Right cardiac atrium (tissue), 5 donors: ENCODE results near the gene ERF. TPM values are rescaled to one million over a fixed set of nuclear protein-coding genes. Genes with fewer than 3 reads are reported as not detected.
A peak's percentile ranks its signal among the peaks of the same experiment; 100 is the strongest.

Experiments used
- ATAC-seq, 2 donors: fragments of 200-7000 bp; cut with Tn5 transposase; one replicate each; pipeline versions ENCODE4 v1.8.0 to v1.9.1; 2020; ENCODE audit warnings: moderate library complexity in 2 of 2, mild to moderate bottlenecking in 1 of 2
- DNase-seq, 3 donors: peaks; one replicate each; pipeline ENCODE4 v3.0.0-alpha.2; 2020
- H3K27ac ChIP-seq: one replicate; pipeline ENCODE4 v1.5.1; 2013; ENCODE audit warnings: mild to moderate bottlenecking, low read length, control low read depth, moderate library complexity
- H3K27me3 ChIP-seq: one replicate; pipeline ENCODE4 v1.6.1; 2013; ENCODE audit not compliant: control insufficient read depth, insufficient read depth
- H3K4me1 ChIP-seq: one replicate; pipeline ENCODE4 v1.6.1; 2013; ENCODE audit warnings: low read length; ENCODE audit not compliant: control insufficient read depth, insufficient read depth
- H3K4me3 ChIP-seq: one replicate; pipeline ENCODE4 v1.5.1; 2013; ENCODE audit warnings: low read length, control low read depth
- H3K9me3 ChIP-seq: one replicate; pipeline ENCODE4 v1.6.1; 2013; ENCODE audit warnings: low read length; ENCODE audit not compliant: control insufficient read depth
- WGBS: extraction: QIAGEN DNeasy Blood & Tissue Kit; methylation state at CpG from one replicate; pipeline ENCODE4 v1.1.7; 2013; 5-methylcytosine and 5-hydroxymethylcytosine counted together
- intact Hi-C, 4 donors: fragments of 100-400 bp; cut with DNase I; formaldehyde crosslinking; loops; one replicate each; pipeline versions ENCODE4 v1.11.0 to v1.14.0; 2022 to 2023
- polyA plus RNA-seq: library from polyadenylated mRNA; stranded (reverse); fragments of 200-250 nt; gene quantifications from one replicate; pipeline ENCODE4 v1.2.3, GENCODE V29; 2013
- total RNA-seq, 4 donors: library from RNA; stranded (reverse); fragmentation: NEBNext Ultra II Directional; extraction: Animal tissue kit (Norgen Biotek cat#: 25700); gene quantifications; one replicate each; pipeline ENCODE4 v1.2.1, GENCODE V29; 2021
- donor health status: healthy with polysubstance abuse.
- donor health status: DM: no; HTN: yes; CAD: no.
- donor health status: DM: no; HTN: no; CAD: no.
- donor health status: DM: no; HTN: yes; CAD: no; lungs with severe emphysema.
- donor health status: DM: yes; HTN: yes; CAD: no.

The ERF gene
- total and polyA plus RNA-seq, 5 donors: 33.3 to 58.1 (median 44.4) TPM

DNA sequence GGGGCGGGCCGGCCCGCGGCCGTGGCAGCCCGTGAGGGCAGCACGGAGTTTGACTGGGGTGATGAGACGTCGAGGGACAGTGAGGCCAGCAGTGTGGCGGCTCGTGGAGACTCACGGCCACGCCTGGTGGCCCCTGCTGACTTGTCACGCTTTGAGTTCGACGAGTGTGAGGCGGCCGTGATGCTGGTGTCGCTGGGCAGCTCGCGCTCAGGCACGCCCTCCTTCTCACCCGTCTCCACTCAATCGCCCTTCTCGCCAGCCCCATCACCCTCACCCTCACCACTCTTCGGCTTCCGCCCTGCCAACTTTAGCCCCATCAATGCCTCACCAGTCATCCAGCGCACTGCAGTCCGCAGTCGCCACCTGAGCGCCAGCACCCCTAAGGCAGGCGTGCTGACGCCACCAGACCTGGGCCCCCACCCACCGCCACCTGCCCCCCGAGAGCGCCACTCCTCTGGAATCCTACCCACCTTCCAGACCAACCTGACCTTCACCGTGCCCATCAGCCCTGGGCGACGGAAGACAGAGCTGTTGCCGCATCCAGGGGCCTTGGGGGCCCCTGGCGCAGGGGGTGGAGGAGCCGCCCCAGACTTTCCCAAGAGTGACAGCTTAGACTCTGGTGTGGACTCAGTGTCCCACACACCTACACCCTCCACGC lies 18.6 kb upstream of the ERF start:
- Histone ChIP-seq H3K9me3 (no peaks in the 10 kb centered on the region), H3K4me3 (no peak overlapping the region), H3K4me1 (peaks cover 18% of the 10 kb centered on the region), H3K27ac (no peak overlapping the region), H3K27me3 (no peaks in the 10 kb centered on the region)
- no peak for ATAC-seq
- intact Hi-C loops: no loop called here
- 89% methylated on average over 43 of the region's 43 CpGs for WGBS
- DNase-seq: peak in 2 of 3 donors; percentile 50 to 54

DNA sequence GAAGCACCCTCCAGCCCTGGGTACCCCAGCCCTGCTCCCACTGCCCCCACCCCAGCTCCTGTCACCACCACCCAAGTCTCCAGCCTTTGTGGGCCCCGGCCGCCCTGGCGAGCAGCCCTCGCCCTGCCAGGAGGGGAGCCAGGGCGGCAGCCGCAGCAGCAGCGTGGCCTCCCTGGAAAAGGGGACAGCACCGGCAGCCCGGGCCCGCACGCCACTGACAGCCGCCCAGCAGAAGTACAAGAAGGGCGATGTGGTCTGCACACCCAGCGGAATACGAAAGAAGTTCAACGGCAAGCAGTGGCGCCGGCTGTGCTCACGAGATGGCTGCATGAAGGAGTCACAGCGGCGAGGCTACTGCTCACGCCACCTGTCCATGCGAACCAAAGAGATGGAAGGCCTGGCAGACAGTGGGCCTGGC lies 18.1 kb upstream of the ERF start:
- no peak overlapping the region for H3K27ac ChIP-seq
- ATAC-seq (no peak), DNase-seq (peak in 2 of 3 donors; percentile 44 to 66)
- no peak overlapping the region for H3K4me3 ChIP-seq
- 95% methylated on average over 23 of the region's 23 CpGs for WGBS
- H3K4me1 ChIP-seq: peaks cover 14% of the 10 kb centered on the region
- no peaks in the 10 kb centered on the region for H3K27me3 ChIP-seq
- H3K9me3 ChIP-seq: no peaks in the 10 kb centered on the region
- intact Hi-C loops: no loop called here

DNA sequence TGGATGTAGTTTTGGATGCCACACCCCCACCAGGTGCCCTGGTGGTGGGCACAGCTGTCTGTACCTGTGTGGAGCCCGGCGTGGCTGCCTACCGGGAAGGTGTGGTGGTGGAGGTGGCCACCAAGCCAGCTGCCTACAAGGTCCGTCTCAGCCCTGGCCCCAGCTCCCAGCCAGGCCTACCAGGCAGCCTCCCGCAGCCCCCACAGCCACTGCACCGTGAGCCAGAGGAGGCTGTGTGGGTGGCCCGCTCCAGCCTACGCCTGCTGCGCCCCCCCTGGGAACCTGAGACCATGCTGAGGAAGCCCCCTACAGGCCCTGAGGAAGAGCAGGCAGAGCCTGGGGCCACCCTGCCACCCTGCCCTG lies 17.6 kb upstream of the ERF start:
- ATAC-seq (no peak), DNase-seq (no peak)
- H3K4me3 ChIP-seq: no peak overlapping the region
- no peak overlapping the region for H3K27ac ChIP-seq
- intact Hi-C loops: no loop called here
- H3K27me3 ChIP-seq: no peaks in the 10 kb centered on the region
- H3K4me1 ChIP-seq: peaks cover 10% of the 10 kb centered on the region
- no peaks in the 10 kb centered on the region for H3K9me3 ChIP-seq
- WGBS: 81% methylated on average over 9 of the region's 9 CpGs

DNA sequence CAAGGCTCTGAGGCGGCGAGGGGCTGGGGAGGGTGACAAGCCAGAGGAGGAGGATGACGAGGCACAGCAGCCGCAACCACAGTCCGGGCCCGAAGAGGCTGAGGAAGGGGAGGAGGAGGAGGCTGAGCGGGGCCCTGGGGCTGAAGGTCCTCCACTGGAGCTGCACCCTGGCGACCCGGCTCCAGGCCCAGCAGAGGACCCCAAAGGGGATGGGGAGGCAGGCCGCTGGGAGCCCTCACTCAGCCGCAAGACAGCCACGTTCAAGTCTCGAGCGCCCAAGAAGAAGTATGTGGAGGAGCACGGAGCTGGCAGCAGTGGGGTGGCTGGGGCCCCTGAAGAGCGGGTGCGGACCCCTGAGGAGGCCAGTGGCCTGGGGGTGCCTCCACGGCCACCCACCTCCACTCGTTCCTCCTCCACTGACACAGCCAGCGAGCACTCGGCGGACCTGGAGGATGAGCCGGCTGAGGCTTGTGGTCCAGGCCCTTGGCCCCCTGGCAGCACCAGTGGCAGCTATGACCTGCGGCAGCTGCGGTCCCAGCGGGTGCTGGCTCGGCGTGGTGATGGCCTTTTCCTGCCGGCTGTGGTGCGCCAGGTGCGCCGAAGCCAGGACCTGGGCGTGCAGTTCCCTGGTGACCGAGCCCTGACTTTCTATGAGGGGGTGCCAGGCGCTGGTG lies 17.1 kb upstream of the ERF start:
- Histone ChIP-seq H3K4me3 (no peak overlapping the region), H3K4me1 (peaks cover 8% of the 10 kb centered on the region), H3K27me3 (no peaks in the 10 kb centered on the region), H3K27ac (no peak overlapping the region), H3K9me3 (no peaks in the 10 kb centered on the region)
- intact Hi-C loops: no loop called here
- 89% methylated on average over 35 of the region's 35 CpGs for WGBS
- peak; percentile 14 to 69 (median 62) for DNase-seq
- ATAC-seq: no peak

DNA sequence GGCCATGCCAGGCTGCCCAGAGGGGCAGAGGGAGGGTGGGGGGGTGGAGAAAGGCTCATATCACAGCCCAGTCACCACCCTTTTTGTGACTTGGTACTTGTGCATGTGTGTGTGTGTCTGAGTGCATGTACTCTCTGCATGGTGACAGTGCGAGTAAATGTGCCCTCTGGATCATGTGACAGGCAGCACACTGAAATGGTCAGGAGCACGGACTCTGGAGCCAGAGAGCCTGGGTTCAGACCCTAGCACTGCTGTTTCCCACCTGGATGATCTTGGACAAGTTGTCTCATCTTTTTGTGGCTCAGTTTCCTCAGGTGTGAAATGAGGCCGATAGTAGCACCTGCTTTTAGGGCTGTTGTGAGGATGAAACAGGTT lies 16.1 kb upstream of the ERF start:
- H3K9me3 ChIP-seq: no peaks in the 10 kb centered on the region
- intact Hi-C loops: no loop called here
- no peaks in the 10 kb centered on the region for H3K27me3 ChIP-seq
- no peak for ATAC-seq
- H3K4me3 ChIP-seq: peak overlapping the region; percentile 71
- H3K4me1 ChIP-seq: peaks cover 6% of the 10 kb centered on the region
- 44% methylated on average over 3 of the region's 3 CpGs for WGBS
- peak overlapping the region; percentile 67 for H3K27ac ChIP-seq
- no peak for DNase-seq

DNA sequence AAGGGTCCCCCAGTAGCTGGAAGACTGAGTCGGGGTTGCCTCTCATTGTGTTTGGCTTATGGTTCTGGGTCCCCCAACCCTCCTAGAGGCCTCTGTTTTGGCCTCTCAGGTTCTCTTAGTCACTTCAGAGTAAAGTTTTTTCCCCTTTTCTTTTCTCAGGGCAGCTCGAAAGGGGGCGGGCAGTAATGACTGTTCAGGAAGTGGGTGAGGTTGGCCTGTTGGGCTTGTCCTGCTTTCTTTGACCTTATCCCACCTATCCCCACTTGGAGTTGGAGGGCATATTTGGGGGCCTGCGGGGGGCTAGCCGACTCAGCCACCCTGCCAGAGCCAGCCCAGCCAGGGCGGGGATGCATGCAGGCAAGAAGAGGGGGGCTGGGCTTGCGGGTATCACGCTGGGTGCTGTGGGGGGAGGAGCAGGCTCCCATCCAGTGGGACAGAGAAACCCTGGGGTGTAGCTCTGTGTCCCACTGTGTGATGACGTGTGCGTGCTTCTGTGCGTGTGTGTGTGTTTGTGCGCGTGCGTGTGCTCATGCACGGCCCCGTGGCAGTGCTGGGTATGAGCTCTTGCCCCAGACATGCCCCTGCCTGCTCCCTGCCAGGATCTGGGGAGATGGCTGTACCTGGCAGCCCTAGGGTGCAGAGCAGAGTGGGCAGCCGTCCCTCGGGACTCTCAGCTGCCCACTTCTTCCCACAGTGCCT lies 15.6 kb upstream of the ERF start:
- intact Hi-C loops: no loop called here
- H3K27ac ChIP-seq: peak overlapping the region; percentile 67
- H3K4me3 ChIP-seq: peak overlapping the region; percentile 71
- peak in 1 of 2 donors; percentile 1 for ATAC-seq
- no peaks in the 10 kb centered on the region for H3K27me3 ChIP-seq
- WGBS: 10% methylated on average over 18 of the region's 18 CpGs
- DNase-seq: peak; percentile 69 to 83 (median 82)
- no peaks in the 10 kb centered on the region for H3K9me3 ChIP-seq
- peaks cover 6% of the 10 kb centered on the region for H3K4me1 ChIP-seq

DNA sequence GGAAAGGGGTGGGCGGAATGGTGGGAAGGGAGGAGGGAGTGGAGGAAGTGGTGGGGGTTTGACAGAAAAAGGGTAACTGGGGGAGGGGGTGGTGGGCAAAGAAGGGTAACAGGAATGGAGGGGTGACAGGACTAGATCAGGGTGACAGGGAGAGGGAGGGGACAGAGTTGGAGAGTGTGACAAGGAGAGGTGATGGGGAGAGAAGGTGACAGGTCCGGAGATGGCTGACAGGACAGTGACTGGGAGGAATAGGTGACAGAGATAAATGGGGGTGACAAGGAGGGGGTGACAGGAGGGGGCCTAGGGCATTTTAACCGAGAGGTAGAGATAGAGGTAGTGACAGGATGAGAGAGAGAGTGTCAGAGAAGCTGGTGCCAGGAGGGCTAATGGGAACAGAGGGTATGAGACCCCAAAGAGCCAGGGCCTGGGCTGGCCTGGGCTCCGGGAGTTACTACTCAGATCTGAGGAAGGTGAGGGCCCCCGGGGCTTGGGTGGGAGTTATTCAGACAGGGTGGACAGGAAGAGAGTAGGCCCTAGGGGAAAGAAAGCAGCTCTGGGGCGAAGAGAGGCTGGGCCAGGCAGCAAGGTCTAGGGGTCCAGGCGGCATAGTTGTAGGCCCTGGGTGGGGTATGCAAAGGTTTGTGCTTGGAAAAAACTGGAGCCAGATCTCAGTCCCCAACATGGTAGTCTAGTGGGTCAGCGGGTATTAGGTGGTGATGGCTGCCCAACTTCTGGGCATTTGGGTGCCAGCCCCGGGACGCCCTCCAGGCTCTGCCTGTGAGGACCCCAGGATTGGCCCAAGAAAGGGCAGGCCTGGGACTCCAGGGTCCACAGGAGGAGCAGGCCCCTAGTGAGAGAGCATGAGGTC lies 14.8 kb upstream of the ERF start:
- H3K27me3 ChIP-seq: no peaks in the 10 kb centered on the region
- H3K4me1 ChIP-seq: peaks cover 6% of the 10 kb centered on the region
- intact Hi-C loops: no loop called here
- ATAC-seq (no peak), DNase-seq (peak; percentile 28 to 71 (median 57))
- peak overlapping the region; percentile 71 for H3K4me3 ChIP-seq
- peak overlapping the region; percentile 67 for H3K27ac ChIP-seq
- no peaks in the 10 kb centered on the region for H3K9me3 ChIP-seq
- WGBS: 26% methylated on average over 10 of the region's 10 CpGs

DNA sequence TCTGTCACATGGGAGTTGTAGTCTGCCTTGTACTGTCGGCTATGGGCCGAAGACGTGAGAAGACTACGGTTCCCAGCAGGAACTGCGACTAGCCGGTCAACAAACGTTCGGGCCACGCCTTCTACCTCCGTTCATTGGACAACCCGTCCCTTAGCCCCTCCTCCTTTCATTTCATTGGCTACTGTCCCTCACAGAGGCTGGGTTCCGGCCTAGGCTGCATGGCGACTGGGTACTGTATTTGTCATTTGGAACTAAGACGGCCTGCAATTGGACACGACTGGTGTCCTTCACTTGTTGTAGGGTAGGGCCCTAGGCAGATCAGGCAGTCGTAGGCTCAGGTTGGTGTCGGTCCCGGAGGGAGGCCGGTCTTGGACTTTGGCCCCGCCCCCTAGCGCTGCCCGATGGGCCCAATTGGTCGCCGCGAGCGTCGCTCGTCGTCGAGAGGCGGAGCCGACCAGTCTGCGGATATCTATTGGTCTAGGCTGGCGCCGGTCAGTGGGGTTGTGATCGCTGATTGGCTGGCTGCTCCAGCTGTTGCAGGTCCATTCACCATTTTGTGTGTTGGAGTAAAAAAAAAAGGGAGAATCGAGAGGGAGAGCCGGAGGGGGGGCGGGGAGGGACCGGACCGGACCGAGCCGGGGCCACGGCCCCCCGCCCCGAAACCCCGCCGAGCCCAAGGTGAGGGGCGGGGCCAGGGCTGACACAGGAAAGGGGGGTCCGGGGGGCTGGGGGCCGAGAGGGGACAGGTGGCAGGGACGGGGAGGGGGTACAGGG lies 14.0 kb upstream of the ERF start, which contains the start of gene CIC:
TSS of gene CIC (plus strand) at position 549 of the 774 bp plus-strand sequence. CDS start 2,532 bp downstream, outside the sequence.
- ATAC-seq (peak; percentile 93 to 94), DNase-seq (peak; percentile 99 to 100 (median 100))
- no peaks in the 10 kb centered on the region for H3K27me3 ChIP-seq
- H3K4me3 ChIP-seq: peak within 1 kb of the TSS; percentile 71
- intact Hi-C loops: no loop called here
- peak within 1 kb of the TSS; percentile 94 for H3K27ac ChIP-seq
- H3K9me3 ChIP-seq: no peaks in the 10 kb centered on the region
- WGBS: under 1% methylated on average over 52 of the region's 52 CpGs
- H3K4me1 ChIP-seq: peaks cover 6% of the 10 kb centered on the region

DNA sequence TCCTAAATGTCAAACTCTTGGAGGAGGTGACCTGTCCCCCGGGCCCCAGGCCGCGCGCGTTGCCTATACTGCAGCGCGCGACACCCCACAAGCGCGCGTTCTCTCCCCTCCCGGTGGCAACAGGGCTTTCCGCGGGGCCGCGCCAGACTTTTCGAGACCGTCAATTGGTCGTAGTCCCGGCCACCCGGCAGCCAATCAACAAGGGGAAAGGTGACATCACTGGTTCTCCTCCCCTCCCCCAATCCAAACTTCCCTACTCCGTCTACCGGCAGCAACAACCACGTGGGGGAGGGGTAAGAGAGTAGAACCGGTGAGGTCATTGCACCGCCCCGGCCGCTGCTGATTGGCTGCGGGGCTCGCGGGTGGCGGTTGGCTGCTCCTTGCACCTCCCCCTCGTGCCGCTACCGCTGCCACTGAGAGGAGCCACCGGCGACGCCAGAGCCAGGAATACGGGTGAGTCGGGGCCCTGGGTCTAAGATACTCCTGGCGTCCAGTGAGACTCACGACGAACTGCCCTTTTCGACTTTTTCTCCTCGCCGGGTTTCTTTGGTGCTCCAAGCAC lies 13.3 kb upstream of the ERF start:
- Histone ChIP-seq H3K27me3 (no peaks in the 10 kb centered on the region), H3K9me3 (no peaks in the 10 kb centered on the region), H3K27ac (peak overlapping the region; percentile 94), H3K4me3 (peak overlapping the region; percentile 63), H3K4me1 (peaks cover 6% of the 10 kb centered on the region)
- under 1% methylated on average over 46 of the region's 46 CpGs for WGBS
- intact Hi-C loops: no loop called here
- peak; percentile 88 to 89 for ATAC-seq
- DNase-seq: peak; percentile 98 to 99 (median 98)
